Neural cell (in vitro differentiated cells): Measurements from ENCODE around the gene NAA50.

Experiments
- CTCF ChIP-seq: fragments of 450-650 bp; IDR thresholded peaks from 2 replicates; pipeline ENCODE4 v1.5.1; 2014; ENCODE audit warnings: antibody characterized with exemption, mild to moderate bottlenecking, moderate library complexity; ENCODE audit not compliant: poor library complexity, severe bottlenecking
- EP300 ChIP-seq: fragments of 450-650 bp; conservative IDR thresholded peaks from 2 replicates; pipeline ENCODE4 v1.6.1; 2014; ENCODE audit warnings: antibody characterized with exemption, mild to moderate bottlenecking, moderate library complexity; ENCODE audit not compliant: poor library complexity, severe bottlenecking
- EZH2 ChIP-seq: fragments of 200-600, 300-800 bp; shearing (Covaris generic), sonication (generic); IDR thresholded peaks from 2 replicates; pipeline ENCODE4 v1.6.1; 2014; ENCODE audit warnings: antibody characterized with exemption, low read length, borderline replicate concordance, mild to moderate bottlenecking; ENCODE audit not compliant: insufficient read depth, poor library complexity, severe bottlenecking
- MXI1 ChIP-seq: fragments of 450-650 bp; conservative IDR thresholded peaks from 2 replicates; pipeline ENCODE4 v1.6.1; 2014; ENCODE audit warnings: antibody characterized with exemption, mild to moderate bottlenecking; ENCODE audit not compliant: poor library complexity, severe bottlenecking
- POLR2AphosphoS5 ChIP-seq: IDR thresholded peaks from 2 replicates; pipeline ENCODE4 v1.6.1; 2012
- REST ChIP-seq: IDR thresholded peaks from 2 replicates; pipeline ENCODE4 v1.6.1; 2012; ENCODE audit warnings: borderline replicate concordance
- TAF1 ChIP-seq: IDR thresholded peaks from 2 replicates; pipeline ENCODE4 v1.6.1; 2012; ENCODE audit warnings: low read depth

- TF ChIP-seq EP300 (no peak), CTCF (no peak), REST (no peak), EZH2 (no peak), POLR2AphosphoS5 (no peak), TAF1 (no peak), MXI1 (no peak)
These were observed 69.8 kb downstream of the NAA50 start for GRCh38 chr3:113676261-113676660.
